Activated CD4-positive, alpha-beta T cell treated with anti-CD3 and anti-CD28 coated beads, Interleukin-2, amount 10 ng/mL, durations not matched to agents 24 days and 14 days (primary cell): ENCODE data around the gene PSD. TPM values are rescaled to one million over a fixed set of nuclear protein-coding genes. Genes with fewer than 3 reads are reported as not detected.
"Not testable (repeated sequence)": the region's sequence is repeated elsewhere in the genome, so short reads cannot be mapped to it uniquely, and the experiment has no call there.

ENCODE experiments used
- DNase-seq: peaks from one replicate; pipeline ENCODE4 v3.0.0; 2022
- H3K27ac Mint-ChIP-seq: one replicate; pipeline ENCODE4 v1.8.0; 2022; ENCODE audit warnings: mild to moderate bottlenecking, mixed read lengths
- H3K27me3 Mint-ChIP-seq: one replicate; pipeline ENCODE4 v1.8.0; 2022; ENCODE audit warnings: mixed read lengths
- H3K36me3 Mint-ChIP-seq: one replicate; pipeline ENCODE4 v1.8.0; 2022; ENCODE audit warnings: low read depth, mild to moderate bottlenecking, mixed read lengths
- H3K4me1 Mint-ChIP-seq: one replicate; pipeline ENCODE4 v1.8.0; 2021; ENCODE audit warnings: mixed read lengths
- H3K4me3 Mint-ChIP-seq: one replicate; pipeline ENCODE4 v1.8.0; 2022; ENCODE audit warnings: mild to moderate bottlenecking, moderate library complexity, mixed read lengths
- H3K9me3 Mint-ChIP-seq: one replicate; pipeline ENCODE4 v1.8.0; 2021; ENCODE audit warnings: mixed read lengths
- intact Hi-C: fragments of 100-400 bp; cut with micrococcal nuclease; formaldehyde crosslinking; loops from one replicate; pipeline ENCODE4 v1.15.1; 2023
- total RNA-seq: library from RNA; stranded (reverse); gene quantifications from 2 replicates; pipeline ENCODE4 v1.2.3, GENCODE V29; 2022

Gene PSD
- total RNA-seq: 10.4 and 12.1 TPM in 2 replicates

GRCh38 chr10:102418622-102419268, at the start of gene PSD:
TSS of gene PSD (minus strand) at chr10:102418785. CDS start at chr10:102417038, 1,747 bp downstream.
- peaks cover 10% of the 10 kb centered on the region for H3K36me3 Mint-ChIP-seq
- no peaks in the 10 kb centered on the region for H3K9me3 Mint-ChIP-seq
- H3K27me3 Mint-ChIP-seq: peaks cover 24% of the 10 kb centered on the region
- intact Hi-C loops: no loop called here
- H3K4me1 Mint-ChIP-seq: peaks cover 29% of the 10 kb centered on the region
- DNase-seq: no peak
- H3K27ac Mint-ChIP-seq: peak within 1 kb of the TSS; percentile 95
- peak within 1 kb of the TSS; percentile 96 for H3K4me3 Mint-ChIP-seq

- peaks cover 13% of the 10 kb centered on the region for H3K4me1 Mint-ChIP-seq
- no peak overlapping the region for H3K4me3 Mint-ChIP-seq
- intact Hi-C loops: no loop called here
- no peaks in the 10 kb centered on the region for H3K27me3 Mint-ChIP-seq
- H3K36me3 Mint-ChIP-seq: peaks cover 7% of the 10 kb centered on the region
- no peak overlapping the region for H3K27ac Mint-ChIP-seq
- H3K9me3 Mint-ChIP-seq: no peaks in the 10 kb centered on the region
- DNase-seq: no peak
Observed at GRCh38 chr10:102467971-102468438, 49.4 kb upstream of the PSD start.

GRCh38 chr10:102467318-102467717, 48.7 kb upstream of the PSD start:
- DNase-seq: no peak
- Mint-ChIP-seq H3K9me3 (no peaks in the 10 kb centered on the region), H3K4me1 (peaks cover 17% of the 10 kb centered on the region), H3K27me3 (peaks cover 5% of the 10 kb centered on the region), H3K36me3 (peaks cover 6% of the 10 kb centered on the region), H3K27ac (no peak overlapping the region), H3K4me3 (no peak overlapping the region)
- intact Hi-C loops: no loop called here

GRCh38 chr10:102465466-102465865, 46.9 kb upstream of the PSD start:
- H3K27me3 Mint-ChIP-seq: peaks cover 6% of the 10 kb centered on the region
- DNase-seq: no peak
- H3K4me3 Mint-ChIP-seq: no peak overlapping the region
- H3K4me1 Mint-ChIP-seq: peaks cover 33% of the 10 kb centered on the region
- intact Hi-C loops: no loop called here
- peaks cover 6% of the 10 kb centered on the region for H3K36me3 Mint-ChIP-seq
- no peaks in the 10 kb centered on the region for H3K9me3 Mint-ChIP-seq
- H3K27ac Mint-ChIP-seq: no peak overlapping the region

- H3K4me1 Mint-ChIP-seq: peaks cover 29% of the 10 kb centered on the region
- DNase-seq: no peak
- intact Hi-C loops: no loop called here
- H3K36me3 Mint-ChIP-seq: peaks cover 3% of the 10 kb centered on the region
- H3K9me3 Mint-ChIP-seq: no peaks in the 10 kb centered on the region
- no peak overlapping the region for H3K4me3 Mint-ChIP-seq
- H3K27ac Mint-ChIP-seq: no peak overlapping the region
- peaks cover 6% of the 10 kb centered on the region for H3K27me3 Mint-ChIP-seq
Observed at GRCh38 chr10:102463983-102464382, 45.4 kb upstream of the PSD start.

GRCh38 chr10:102462512-102463054, 44.0 kb upstream of the PSD start:
- Mint-ChIP-seq H3K27ac (peak overlapping the region; percentile 44), H3K9me3 (no peaks in the 10 kb centered on the region), H3K4me3 (peak overlapping the region; percentile 88), H3K36me3 (peaks cover 4% of the 10 kb centered on the region), H3K4me1 (peaks cover 28% of the 10 kb centered on the region), H3K27me3 (peaks cover 6% of the 10 kb centered on the region)
- no peak for DNase-seq
- intact Hi-C loops: no loop called here

- Mint-ChIP-seq H3K4me3 (peak overlapping the region; percentile 88), H3K4me1 (peaks cover 28% of the 10 kb centered on the region), H3K9me3 (no peaks in the 10 kb centered on the region), H3K27me3 (peaks cover 6% of the 10 kb centered on the region), H3K27ac (peak overlapping the region; percentile 88), H3K36me3 (peaks cover 5% of the 10 kb centered on the region)
- intact Hi-C loops: loop anchor here (1.0 kb wide), 4 partner anchors 8 to 41 kb away; partner anchors contain the start of genes ACTR1A and CUEDC2
- DNase-seq: peak; percentile 98
Observed at GRCh38 chr10:102461187-102462054, 42.8 kb upstream of the PSD start.

GRCh38 chr10:102460836-102461186, 42.2 kb upstream of the PSD start:
- intact Hi-C loops: loop anchor here (1.0 kb wide), 4 partner anchors 8 to 41 kb away; partner anchors contain the start of genes ACTR1A and CUEDC2
- no peak for DNase-seq
- H3K4me3 Mint-ChIP-seq: peak overlapping the region; percentile 88

GRCh38 chr10:102458656-102459055, 40.1 kb upstream of the PSD start:
- Mint-ChIP-seq H3K4me1 (peaks cover 25% of the 10 kb centered on the region), H3K9me3 (no peaks in the 10 kb centered on the region), H3K36me3 (peaks cover 18% of the 10 kb centered on the region), H3K27me3 (peaks cover 6% of the 10 kb centered on the region), H3K4me3 (no peak overlapping the region), H3K27ac (no peak overlapping the region)
- DNase-seq: no peak
- intact Hi-C loops: no loop called here

More at GRCh38 chr10:102460836-102461186, 42.2 kb upstream of the PSD start:
- H3K4me1 Mint-ChIP-seq: peaks cover 28% of the 10 kb centered on the region
- peak overlapping the region; percentile 88 for H3K27ac Mint-ChIP-seq
- peaks cover 6% of the 10 kb centered on the region for H3K27me3 Mint-ChIP-seq
- peaks cover 6% of the 10 kb centered on the region for H3K36me3 Mint-ChIP-seq
- no peaks in the 10 kb centered on the region for H3K9me3 Mint-ChIP-seq

GRCh38 chr10:102457591-102458150, 39.1 kb upstream of the PSD start:
- H3K27ac Mint-ChIP-seq: no peak overlapping the region
- H3K27me3 Mint-ChIP-seq: peaks cover 4% of the 10 kb centered on the region
- H3K4me1 Mint-ChIP-seq: peaks cover 25% of the 10 kb centered on the region
- DNase-seq: no peak
- H3K36me3 Mint-ChIP-seq: peaks cover 24% of the 10 kb centered on the region
- H3K4me3 Mint-ChIP-seq: no peak overlapping the region
- no peaks in the 10 kb centered on the region for H3K9me3 Mint-ChIP-seq
- intact Hi-C loops: no loop called here

- H3K4me3 Mint-ChIP-seq: no peak overlapping the region
- H3K27ac Mint-ChIP-seq: peak overlapping the region; percentile 17
- peaks cover 31% of the 10 kb centered on the region for H3K36me3 Mint-ChIP-seq
- H3K9me3 Mint-ChIP-seq: no peaks in the 10 kb centered on the region
- DNase-seq: no peak
- H3K4me1 Mint-ChIP-seq: peaks cover 17% of the 10 kb centered on the region
- intact Hi-C loops: no loop called here
- H3K27me3 Mint-ChIP-seq: no peaks in the 10 kb centered on the region
Observed at GRCh38 chr10:102455893-102456471, 37.4 kb upstream of the PSD start.

- H3K4me3 Mint-ChIP-seq, H3K9me3 Mint-ChIP-seq, DNase-seq, H3K27me3 Mint-ChIP-seq, H3K27ac Mint-ChIP-seq: not testable (repeated sequence)
- intact Hi-C loops: loop anchor here (5.0 kb wide), 2 partner anchors 192 to 303 kb away; partner anchors contain the start of gene NOLC1
- peaks cover 31% of the 10 kb centered on the region for H3K36me3 Mint-ChIP-seq
- H3K4me1 Mint-ChIP-seq: peaks cover 15% of the 10 kb centered on the region
Observed at GRCh38 chr10:102454662-102455487, 36.3 kb upstream of the PSD start.
